Suppressor macrophage treated with lipopolysaccharide for 1 hour (primary cell): ENCODE measurements around the gene AKAP6.
A peak's percentile ranks its signal among the peaks of the same experiment; 100 is the strongest.
"Not testable (repeated sequence)": the region's sequence is repeated elsewhere in the genome, so short reads cannot be mapped to it uniquely, and the experiment has no call there.

Experiments
- DNase-seq, 3 donors: peaks; one replicate each; pipeline ENCODE4 v3.0.0-alpha.2; 2020 to 2022

The AKAP6 gene

DNA sequence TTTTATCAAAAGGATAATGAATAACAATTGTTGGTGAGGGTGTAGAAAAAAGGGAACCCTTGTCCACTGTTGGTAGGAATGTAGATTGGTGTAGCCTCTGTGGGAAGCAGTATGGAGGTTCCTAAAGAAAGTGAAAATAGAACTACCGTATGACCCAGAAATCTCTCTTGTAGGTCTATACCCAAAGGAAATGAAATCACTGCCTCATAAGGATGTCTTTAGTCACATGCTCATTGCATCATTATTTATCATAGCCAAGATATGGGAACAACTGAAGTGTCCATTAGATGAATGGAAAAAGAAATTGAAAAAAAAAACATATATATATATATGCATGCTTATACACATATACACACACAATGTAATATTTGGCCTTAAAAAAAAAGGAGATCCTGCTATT, 450.7 kb downstream of the AKAP6 start:
- peak; percentile 4 to 52 (median 10) for DNase-seq

DNA sequence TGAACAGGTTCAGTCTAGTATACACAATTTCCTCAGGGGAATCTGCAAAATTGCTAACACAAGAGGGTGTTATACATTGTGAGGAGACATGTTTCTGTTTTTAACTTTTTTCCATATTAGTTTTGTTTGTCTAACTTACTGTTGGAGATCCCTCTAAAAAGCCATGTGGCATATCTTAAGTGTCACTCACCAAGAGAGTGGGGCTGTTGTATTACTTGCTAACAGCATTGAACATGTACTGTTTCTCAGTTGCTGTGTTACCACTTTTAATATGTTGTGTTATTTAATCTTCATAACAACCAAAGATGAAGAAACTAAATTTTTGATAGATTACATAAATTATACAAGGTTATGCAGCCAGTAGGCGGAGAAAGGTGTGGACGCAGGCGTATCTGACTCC, 455.3 kb downstream of the AKAP6 start:
- no peak for DNase-seq

DNA sequence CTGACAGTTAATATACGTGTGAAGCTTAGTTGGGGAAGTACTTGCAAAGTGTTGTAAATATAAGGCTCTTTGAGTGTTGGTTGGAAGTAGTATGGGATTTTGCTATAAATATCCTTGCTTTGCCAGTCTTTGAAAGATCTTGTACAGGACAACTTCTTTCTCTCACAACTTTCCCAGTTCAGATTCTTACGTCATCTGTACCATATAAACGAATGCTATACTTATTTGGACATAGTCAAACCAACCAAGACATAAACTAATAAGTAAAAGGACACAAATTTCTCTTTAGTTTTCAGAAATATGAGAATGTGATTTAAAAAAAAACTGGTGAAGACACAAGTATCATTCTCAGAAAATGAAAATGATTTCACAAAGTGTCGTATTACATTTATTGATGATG, 456.5 kb downstream of the AKAP6 start:
- no peak for DNase-seq

DNA sequence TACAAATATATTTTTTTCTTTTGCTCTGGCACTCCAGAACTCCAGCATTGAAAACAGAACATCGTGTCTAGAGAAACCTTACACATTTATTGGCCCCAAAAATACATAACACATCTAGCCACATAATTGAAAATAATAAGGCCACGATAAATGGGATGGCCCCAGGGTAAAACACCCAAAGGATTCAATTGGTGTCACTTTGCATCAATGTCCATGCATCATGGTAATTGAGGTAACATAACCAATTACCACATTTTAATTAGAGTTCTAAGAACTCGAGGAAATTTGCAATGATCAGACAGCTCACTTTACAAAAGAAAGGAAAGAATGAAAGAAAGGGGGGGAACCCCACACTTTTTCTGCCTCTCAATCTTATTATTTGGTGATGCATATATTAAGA, 457.8 kb downstream of the AKAP6 start:
- DNase-seq = no peak

DNA sequence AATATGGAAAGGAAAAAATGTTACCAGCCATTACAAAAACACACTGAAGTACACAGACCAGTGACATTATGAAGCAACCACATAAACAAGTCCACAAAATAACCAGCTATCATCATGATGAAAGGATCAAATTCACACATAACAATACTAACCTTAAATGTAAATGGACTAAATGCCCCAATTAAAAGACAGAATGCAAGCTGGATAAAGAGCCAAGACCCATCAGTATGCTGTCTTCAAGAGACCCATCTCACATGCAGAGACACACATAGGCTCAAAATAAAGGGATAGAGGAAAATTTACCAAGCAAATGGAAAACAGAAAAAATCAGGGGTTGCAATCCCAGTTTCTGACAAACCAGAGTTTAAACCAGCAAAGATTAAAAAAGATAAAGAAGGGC, 463.9 kb downstream of the AKAP6 start:
- DNase-seq = not testable (repeated sequence)

DNA sequence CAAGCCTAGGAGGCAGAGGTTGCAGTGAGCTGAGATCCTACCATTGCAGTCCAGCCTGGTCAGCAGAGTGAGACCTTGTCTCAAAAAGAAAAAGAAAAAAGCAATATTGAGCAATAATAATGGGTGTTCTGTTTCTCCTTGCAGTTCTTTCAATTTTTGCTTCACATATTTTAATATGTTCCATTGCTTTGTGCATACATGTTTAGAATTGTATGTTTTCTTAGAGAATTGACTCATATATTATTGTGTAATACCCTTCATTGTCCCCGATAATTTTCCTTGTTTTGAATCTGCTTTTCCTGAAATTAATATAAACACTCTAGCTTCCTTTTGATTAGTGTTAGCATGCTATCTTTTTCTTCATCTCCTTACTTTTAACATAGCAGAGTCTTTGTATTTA, 471.2 kb downstream of the AKAP6 start:
- DNase-seq = no peak

DNA sequence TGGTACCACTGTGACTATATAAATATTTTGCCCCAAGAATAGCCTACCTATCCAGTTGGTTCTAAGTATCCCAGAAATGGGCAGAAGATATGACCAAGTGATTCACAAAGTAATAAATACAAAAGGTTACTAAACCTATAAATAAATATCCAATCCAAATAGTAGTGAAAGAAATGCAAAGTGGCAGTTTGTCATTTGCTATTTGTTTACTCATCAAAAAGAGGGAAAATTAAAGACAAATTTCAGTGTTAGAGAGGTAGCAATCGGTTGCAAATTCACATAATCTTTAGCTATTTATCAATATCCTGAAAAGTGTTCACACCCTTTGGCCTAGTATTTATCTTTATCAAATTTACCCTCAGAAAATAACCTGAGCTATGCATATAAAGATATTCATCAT, 473.2 kb downstream of the AKAP6 start:
- no peak for DNase-seq

DNA sequence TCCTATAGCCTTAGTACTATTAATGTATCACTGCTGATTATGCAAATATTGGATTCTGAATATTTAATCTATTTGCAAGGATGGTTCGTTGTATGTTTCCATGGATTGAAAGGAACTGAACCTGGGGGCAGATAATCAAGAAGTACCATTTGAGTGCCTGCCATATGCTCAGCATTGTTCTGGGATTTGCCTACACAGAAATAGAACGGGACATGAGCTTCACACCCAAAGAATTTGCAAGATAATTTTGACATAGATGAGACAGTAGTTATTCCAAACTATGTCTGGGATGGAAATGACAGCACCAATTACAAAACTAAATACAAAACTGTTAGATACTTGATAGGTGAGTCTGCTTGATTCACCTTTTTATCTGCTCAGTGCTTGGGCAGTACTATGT, 476.9 kb downstream of the AKAP6 start:
- no peak for DNase-seq

DNA sequence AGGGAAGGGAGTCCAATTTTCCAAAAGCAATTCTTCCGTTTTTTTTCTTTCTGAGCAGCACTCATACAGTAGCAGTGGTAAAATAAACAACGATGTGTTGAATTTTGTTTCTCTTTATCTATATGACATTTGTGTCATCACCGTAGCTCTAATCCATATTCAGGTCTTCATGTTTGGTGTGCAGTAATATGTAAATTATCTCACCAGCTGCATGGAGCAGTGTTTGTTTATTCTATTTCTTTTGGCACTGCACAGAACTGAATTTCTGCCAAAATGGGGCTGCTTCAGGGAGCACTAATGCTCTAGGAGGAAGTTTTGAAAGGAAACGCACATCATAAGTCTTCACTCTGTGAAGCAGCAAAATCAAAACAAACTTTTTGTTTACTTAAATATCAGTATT, 479.5 kb downstream of the AKAP6 start:
- no peak for DNase-seq

DNA sequence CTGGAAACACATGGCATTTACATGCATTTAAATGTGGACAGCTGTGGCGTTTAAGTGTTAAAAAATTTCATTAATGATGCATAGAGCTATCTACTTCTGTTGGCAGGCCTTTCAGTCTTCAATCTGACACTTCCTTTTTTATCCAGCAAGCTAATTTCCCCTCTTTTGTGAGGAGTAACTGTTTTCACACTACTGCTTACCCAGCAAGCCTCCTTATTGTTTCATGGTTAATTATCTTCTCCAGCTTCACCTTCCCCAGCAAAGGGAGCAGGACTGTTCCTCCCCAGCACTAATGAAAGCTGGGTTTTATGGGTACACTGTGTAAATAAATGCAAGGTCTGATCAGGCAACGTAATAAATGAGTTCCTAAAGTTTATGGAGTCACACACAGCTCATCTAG, 480.2 kb downstream of the AKAP6 start:
- no peak for DNase-seq

DNA sequence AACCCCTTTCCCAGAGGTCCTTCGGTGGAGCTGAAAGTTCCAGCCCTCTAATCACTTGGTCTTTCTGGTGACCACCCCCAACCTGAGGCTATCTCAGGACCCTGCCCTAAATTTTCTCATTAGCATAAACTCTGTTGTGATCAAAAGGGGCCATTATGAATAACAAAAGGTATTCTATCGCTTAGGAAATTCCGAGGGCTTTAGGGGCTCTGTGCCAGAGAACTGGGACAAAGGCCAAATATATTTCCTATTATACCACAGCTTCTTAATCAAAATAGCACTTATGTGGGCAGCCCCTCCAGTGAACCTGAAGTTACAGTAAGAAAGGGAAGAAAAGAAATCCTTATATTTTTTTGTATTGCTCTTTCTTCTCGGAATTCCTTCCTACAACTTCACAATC, 484.3 kb downstream of the AKAP6 start:
- DNase-seq = no peak

DNA sequence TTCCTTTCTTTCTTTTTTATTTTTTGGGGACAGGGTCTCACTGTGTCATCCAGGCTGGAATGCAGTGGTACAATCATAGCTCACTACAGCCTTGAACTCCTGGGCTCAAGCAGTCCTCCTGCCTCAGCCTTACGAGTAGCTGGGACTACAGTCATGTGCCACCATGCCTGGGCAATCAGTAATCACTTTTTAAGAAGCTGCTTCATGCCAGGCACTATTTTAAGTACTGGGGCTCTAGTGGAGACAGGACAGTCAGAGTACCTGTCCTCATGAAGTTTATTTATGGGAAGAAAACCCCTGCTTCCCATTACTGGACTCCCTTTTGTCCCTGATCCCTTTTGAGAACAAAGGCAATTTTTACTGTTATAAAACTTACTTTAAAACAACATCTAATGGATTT, 485.6 kb downstream of the AKAP6 start:
- no peak for DNase-seq

DNA sequence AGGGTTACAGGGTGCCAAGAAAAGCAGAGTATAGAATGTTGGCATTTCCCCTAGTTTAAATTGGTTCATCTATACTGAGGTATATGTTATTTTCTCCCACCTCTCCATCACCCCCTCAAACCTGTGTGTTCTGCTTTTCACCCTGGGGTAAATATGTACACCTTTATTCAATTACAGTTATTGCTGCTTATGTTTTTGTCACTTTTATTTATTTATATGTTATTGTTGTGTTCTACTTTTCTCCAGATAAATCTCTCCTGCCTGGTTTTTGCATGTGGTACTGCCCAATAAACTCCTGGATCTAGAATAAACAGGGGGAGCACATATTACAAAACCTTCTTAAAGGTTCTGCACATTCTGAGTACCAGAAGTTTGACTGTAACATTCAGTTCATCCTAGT, 487.5 kb downstream of the AKAP6 start:
- DNase-seq = no peak

DNA sequence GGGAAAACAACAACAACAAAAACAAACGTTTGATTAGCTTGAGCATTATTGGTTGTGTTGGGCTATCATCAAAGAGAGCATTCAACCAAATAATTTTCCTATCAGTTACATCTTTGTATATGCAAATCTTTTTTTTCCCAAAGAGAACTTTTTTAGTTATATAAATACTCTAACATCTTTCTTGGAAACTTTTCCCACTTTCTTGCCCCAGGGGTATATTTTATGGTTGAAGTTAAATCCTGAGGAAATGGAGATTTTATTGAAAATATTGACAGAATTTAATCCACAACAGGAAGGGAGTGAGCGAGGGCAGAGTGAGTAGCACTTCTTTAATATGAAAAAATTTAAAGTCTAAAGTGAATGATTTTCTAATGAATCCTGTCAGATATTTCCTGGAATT, 488.7 kb downstream of the AKAP6 start:
- DNase-seq = no peak

DNA sequence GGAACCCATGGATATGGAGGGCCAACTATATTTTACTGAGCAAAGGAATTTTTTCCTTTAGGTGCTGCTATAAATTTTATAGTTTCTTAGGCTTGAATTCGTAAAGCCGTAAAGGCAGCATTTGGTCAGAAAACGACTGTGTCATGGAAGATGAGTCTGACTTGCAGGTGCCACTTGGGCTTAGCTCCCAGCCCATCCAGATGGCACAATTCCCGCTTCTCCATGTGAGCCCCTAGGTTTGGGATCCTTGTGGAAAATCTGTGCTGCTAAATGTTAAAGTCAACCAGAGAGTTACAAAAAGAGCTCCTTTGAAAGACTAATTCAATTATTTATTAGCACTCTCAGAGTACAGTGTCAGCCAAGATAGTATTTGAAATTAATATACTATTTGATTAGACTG, 489.5 kb downstream of the AKAP6 start:
- no peak for DNase-seq

DNA sequence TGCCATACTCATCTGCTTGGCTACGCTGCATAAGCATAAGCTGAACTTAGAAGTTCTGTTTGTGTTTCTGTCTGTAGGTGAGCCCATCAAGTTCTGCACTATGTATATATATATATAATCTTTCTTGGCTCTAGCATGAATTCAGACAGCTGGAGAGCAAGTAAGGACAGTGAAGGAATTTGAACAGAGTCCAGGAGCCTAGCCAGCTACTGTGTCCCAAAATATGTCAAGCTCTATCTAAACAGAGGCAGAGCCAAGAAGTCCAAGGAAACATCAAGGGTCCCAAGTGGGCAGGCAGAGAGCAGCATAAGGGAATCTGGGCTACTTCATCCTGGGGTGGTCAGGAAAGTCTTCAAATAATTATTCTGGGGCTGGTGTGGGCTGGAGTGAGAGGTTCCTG, 491.1 kb downstream of the AKAP6 start:
- no peak for DNase-seq

DNA sequence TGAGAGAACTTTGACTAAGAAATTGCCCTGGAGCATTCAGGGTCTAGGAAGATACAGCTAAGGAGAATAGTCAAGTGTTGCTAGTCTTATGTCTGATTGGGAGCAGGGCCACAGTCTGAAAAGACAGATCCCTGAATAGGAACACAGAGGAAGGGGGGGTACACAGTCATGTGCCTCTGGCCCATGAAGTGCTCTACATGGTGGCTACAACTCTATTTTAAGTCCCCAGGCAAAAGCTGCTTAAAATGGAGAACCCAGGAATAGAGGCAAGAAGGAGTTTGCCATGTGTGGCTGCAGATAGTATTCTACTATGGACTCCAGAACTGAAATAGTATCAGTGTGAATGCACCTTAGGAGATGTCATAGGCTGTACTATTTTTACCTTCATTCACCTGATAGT, 491.6 kb downstream of the AKAP6 start:
- DNase-seq = no peak

DNA sequence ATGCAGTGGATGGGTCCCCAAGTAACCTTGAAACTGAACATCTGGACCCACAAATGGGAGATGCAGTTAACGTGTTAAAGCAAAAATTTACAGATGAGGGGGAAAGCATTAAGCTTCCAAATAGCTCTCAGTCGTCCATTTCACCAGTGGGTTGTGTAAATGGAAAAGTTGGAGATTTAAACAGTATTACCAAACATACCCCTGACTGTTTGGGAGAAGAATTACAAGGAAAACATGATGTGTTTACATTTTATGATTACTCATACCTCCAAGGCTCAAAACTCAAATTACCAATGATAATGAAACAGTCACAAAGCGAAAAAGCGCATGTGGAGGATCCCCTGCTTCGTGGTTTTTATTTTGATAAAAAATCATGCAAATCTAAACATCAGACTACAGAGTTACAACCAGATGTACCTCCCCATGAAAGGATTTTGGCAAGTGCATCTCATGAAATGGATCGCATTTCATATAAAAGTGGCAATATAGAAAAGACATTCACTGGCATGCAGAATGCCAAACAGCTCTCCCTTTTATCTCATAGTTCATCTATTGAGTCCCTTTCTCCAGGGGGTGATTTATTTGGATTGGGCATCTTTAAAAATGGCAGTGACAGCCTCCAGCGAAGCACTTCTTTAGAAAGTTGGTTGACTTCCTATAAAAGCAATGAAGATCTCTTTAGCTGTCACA, 493.0 kb downstream of the AKAP6 start:
- no peak for DNase-seq

DNA sequence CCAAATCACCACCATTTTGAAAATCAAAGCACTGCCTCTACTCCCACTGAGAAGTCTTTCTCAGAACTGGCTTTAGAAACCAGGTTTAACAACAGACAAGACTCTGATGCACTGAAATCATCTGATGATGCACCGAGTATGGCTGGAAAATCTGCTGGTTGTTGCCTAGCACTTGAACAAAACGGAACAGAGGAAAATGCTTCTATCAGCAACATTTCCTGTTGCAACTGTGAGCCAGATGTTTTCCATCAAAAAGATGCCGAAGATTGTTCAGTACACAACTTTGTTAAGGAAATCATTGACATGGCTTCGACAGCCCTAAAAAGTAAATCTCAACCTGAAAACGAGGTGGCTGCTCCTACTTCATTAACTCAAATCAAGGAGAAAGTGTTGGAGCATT, 494.6 kb downstream of the AKAP6 start:
- no peak for DNase-seq

DNA sequence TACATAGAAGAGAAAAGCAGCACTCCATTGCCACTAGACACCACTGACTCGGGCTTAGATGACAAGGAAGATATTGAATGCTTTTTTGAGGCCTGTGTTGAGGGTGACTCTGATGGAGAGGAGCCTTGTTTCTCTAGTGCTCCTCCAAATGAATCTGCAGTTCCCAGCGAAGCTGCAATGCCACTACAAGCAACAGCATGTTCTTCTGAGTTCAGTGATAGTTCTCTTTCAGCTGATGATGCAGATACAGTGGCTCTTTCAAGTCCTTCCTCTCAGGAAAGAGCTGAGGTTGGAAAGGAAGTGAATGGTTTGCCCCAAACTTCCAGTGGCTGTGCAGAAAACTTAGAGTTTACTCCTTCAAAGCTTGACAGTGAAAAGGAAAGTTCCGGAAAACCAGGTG, 495.1 kb downstream of the AKAP6 start:
- DNase-seq = no peak

DNA sequence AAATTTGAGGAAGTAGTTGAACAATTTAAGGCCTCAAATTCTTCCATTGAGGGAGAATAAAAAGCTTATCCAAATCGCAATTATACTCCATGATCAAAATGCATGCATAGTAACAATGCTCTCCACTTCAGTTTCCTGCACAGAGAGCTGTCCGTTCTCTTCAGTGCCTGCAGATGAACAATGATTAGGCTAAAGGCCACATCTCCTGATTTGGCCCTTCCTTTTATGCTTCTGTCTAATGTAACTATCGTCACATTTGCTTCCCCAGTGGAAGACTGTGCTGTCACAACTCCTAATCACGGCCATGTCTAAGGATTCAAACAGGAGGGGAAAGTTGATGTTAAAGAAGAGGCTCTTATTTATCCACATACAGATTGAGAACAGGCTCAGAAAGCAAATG, 496.0 kb downstream of the AKAP6 start:
- DNase-seq = no peak

DNA sequence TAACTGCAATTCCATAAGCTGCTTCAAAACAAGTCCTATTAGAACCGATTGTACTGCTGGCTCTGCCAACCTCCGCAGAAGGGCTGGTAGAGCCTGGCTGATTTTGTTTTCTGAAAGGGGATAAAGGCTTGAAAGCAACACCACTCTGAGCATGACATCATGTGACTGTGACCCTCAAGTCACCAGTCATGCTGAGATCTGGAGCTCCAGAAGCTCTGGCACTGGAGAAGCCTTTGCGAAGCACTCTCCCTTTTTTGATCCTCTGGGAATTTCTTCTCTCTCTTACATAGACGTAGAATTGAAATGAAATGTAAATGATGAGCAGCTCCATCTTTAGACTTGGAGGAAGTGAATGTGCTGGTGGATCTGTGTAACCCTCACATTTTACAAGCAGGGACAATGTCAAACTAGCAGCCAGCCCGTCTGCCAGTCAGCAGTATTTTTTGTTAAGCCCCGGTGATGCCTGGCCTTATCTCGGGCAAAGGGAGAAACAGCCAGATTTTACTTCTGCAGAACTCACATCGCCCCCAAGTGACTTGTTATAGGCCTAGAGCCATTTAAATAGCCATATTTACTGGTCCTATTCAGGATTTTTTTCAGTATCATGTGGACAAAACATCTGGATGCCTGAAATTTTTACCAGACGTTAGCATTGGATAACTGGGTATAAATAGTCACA, 497.4 kb downstream of the AKAP6 start:
- no peak for DNase-seq

DNA sequence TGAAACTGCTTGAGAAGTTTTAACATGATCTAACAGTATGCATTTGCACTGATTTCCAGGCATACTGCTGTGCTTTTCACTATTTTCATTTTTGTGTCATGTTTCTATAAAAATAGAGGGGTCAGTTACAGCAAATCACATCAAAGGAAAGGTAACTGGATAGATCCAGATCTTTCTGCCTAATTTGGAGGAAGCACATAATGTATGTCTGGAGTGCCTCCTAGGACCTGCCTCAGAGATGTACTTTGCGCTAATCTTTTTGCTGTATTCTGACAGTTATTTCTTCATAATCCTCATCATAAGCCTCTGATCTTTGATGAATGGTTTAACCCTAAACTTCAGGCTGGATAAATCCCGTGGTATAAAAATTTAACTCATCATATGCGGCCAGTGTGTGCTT, 498.4 kb downstream of the AKAP6 start:
- no peak for DNase-seq

DNA sequence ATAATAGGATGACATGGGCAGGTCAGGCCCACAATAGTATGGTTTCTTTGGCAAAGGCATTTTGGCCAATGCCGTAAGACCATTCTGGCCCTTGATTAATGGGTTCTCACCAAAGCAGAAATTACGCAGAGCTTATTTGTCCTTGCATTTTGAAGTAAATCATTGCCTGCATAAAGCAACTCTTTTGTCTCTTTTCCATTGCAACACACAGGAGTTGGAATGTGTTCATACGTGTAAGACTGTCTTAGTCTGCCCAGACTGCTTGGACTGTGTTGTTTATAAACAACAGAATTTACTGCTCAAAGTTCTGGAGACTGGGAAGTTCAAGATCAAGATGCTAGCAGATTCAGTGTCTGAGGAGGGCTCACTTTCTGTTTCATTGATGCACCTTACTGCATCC, 506.8 kb downstream of the AKAP6 start:
- DNase-seq = no peak

DNA sequence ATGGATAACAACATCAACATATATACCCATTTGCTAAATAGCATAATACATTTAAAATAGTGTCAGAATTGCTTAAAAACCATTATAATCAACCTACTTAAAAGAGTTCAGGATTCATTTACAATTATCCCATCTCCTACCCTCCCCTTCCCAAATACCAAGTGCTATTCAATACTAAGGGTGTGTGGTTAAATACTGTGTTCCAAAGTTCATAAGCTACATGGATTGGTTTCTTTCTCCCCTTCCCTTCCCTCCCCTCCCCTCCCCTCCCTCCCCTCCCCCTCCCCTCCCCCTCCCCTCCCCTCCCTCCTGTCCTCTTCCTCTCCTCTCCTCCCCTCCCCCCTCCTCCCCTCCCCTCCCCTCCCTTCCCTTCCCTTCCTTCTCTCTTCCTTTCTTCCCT, 512.6 kb downstream of the AKAP6 start:
- DNase-seq = no peak
